ENCODE measurements around the gene PDK4. TPM values are rescaled to one million over a fixed set of nuclear protein-coding genes. Genes with fewer than 3 reads are reported as not detected.

PDK4 gene
- total and polyA plus RNA-seq, 8 donors: 20.0 to 56.6 (median 32.1) TPM

GRCh38 chr7:95599069-95599468, 2.8 kb upstream of the PDK4 start:
- H3K4me3 ChIP-seq: no peak overlapping the region
- no peak for TF ChIP-seq CTCF (IDR thresholded peaks at IDR 0.05)
- H3K36me3 ChIP-seq: no peaks in the 10 kb centered on the region
- DNase-seq (no peak), ATAC-seq (no peak)
- H3K9me3 ChIP-seq: no peaks in the 10 kb centered on the region
- H3K4me1 ChIP-seq: peaks cover 0 to 34% of the 10 kb centered on the region in 2 donors
- intact Hi-C loops (cut with DNase I): no loop called here
- H3K27ac ChIP-seq: no peak overlapping the region
- H3K27me3 ChIP-seq: peaks cover 0 to 14% of the 10 kb centered on the region in 2 donors

GRCh38 chr7:95598511-95598910, 2.2 kb upstream of the PDK4 start:
- intact Hi-C loops (cut with DNase I): no loop called here
- peaks cover 0 to under 1% of the 10 kb centered on the region in 2 donors for H3K36me3 ChIP-seq
- H3K4me1 ChIP-seq: peaks cover 0 to 37% of the 10 kb centered on the region in 2 donors
- no peaks in the 10 kb centered on the region for H3K9me3 ChIP-seq
- no peak overlapping the region for H3K27ac ChIP-seq
- peaks cover 0 to 14% of the 10 kb centered on the region in 2 donors for H3K27me3 ChIP-seq
- TF ChIP-seq CTCF (IDR thresholded peaks at IDR 0.05): no peak
- no peak overlapping the region for H3K4me3 ChIP-seq
- ATAC-seq (no peak), DNase-seq (no peak)

DNA sequence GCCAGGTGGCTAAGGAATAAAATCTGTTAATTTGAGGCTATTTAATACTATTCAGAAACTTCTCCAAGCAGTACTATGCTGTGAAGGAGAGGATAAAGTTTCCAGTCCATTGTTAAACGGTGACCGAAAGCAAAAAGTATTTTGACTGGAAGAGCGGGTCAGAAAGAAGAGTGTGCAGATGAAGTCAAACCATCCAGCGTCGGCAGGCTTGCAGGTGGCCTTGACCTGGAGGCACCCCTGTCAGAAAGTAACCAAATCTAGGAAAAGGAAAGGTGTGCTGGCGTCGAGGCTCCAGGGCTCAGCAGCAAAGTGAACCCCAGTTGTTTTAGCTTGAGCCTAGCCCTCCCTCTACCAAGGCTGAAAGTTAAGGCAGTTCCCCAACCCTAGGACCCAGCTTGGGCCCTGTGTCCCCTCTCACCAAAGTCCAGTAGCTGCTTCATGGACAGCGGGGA, 544 bp downstream of the PDK4 start:
- Histone ChIP-seq H3K4me1 (peaks cover 0 to 56% of the 10 kb centered on the region in 2 donors), H3K27me3 (peaks cover 0 to 14% of the 10 kb centered on the region in 2 donors), H3K27ac (peak overlapping the region; percentile 90 to 91), H3K4me3 (peak overlapping the region; percentile 69 to 75), H3K36me3 (peaks cover 0 to 28% of the 10 kb centered on the region in 2 donors), H3K9me3 (no peaks in the 10 kb centered on the region)
- intact Hi-C loops (cut with DNase I): no loop called here
- DNase-seq (no peak), ATAC-seq (peak; percentile 16)
- TF ChIP-seq CTCF (IDR thresholded peaks at IDR 0.05): no peak

DNA sequence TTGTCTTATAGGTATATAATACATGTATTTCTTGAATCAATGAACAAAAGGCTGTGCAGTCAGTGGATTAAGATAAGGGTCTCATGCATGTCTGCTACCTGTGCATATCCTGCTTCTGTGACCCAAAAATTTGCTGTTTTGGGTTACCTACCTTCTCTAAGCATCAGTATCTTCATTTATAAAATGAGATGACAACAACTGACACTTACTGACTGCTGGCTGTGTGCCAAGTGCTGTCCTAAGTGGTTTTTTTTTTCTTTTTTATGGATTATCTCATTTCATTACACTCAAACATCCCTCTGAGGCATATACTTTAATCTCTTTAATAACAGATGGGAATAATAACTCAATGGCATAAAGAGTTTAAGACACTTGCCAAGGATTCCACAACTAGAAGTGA, 2.1 kb downstream of the PDK4 start:
- ATAC-seq (no peak), DNase-seq (no peak)
- H3K27me3 ChIP-seq: peaks cover 0 to 14% of the 10 kb centered on the region in 2 donors
- peak overlapping the region; percentile 69 to 75 for H3K4me3 ChIP-seq
- H3K4me1 ChIP-seq: peaks cover 8 to 70% of the 10 kb centered on the region in 2 donors
- H3K36me3 ChIP-seq: peaks cover 0 to 36% of the 10 kb centered on the region in 2 donors
- intact Hi-C loops (cut with DNase I): no loop called here
- no peak for TF ChIP-seq CTCF (IDR thresholded peaks at IDR 0.05)
- no peaks in the 10 kb centered on the region for H3K9me3 ChIP-seq
- no peak overlapping the region for H3K27ac ChIP-seq

DNA sequence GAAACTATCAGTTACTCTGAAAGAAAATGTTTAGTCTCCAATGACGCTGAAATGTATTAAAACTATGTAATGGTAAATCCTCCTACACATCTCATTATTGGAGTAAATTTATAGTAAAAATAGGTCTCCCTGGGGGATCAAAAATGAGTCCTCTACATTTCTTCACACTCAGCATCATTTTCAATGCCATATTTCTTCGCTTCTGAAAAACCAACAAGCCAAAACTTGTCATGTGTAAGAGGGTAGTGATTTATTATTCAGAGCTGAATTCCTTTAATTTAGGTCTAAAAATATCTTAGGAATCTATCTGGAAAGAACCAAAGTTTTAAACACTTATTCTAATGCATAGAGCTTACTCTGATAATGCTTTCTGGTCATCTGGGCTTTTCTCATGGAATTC, 3.0 kb downstream of the PDK4 start:
- intact Hi-C loops (cut with DNase I): no loop called here
- Histone ChIP-seq H3K36me3 (peaks cover 0 to 44% of the 10 kb centered on the region in 2 donors), H3K4me1 (peaks cover 8 to 74% of the 10 kb centered on the region in 2 donors)

More for the DNA sequence above, 3.0 kb downstream of the PDK4 start:
- Histone ChIP-seq H3K9me3 (no peaks in the 10 kb centered on the region), H3K4me3 (peak overlapping the region in 1 of 2 donors; percentile 75), H3K27ac (no peak overlapping the region), H3K27me3 (peaks cover 0 to 14% of the 10 kb centered on the region in 2 donors)
- ATAC-seq: no peak
- TF ChIP-seq CTCF (IDR thresholded peaks at IDR 0.05): no peak
- no peak for DNase-seq

Data from left lung (tissue), 10 donors.